Right ventricle myocardium inferior (tissue), 1 donor: ENCODE results near the gene TMEM184C. TPM values are rescaled to one million over a fixed set of nuclear protein-coding genes. Genes with fewer than 3 reads are reported as not detected.
A peak's percentile ranks its signal among the peaks of the same experiment; 100 is the strongest.

Source experiments
- ATAC-seq: fragments of 200-7000 bp; cut with Tn5 transposase; one replicate; pipeline ENCODE4 v1.9.1; 2020; ENCODE audit warnings: mild to moderate bottlenecking, moderate library complexity
- DNase-seq: peaks from one replicate; pipeline ENCODE4 v3.0.0; 2021; ENCODE audit errors: missing footprints
- intact Hi-C: fragments of 100-400 bp; cut with DNase I; formaldehyde crosslinking; loops from one replicate; pipeline ENCODE4 v1.11.0; 2022
- total RNA-seq: library from RNA; stranded (reverse); fragmentation: NEBNext Ultra II Directional; extraction: Animal tissue kit (Norgen Biotek cat#: 25700); gene quantifications from one replicate; pipeline ENCODE4 v1.2.1, GENCODE V29; 2021
- donor health status: DM: no; HTN: yes; CAD: no; lungs with severe emphysema.

The TMEM184C gene
- total RNA-seq, 1 donor from 2014 or later = 26.4 TPM

- ATAC-seq (no peak), DNase-seq (no peak)
- intact Hi-C loops = no loop called here
Observed at GRCh38 chr4:147704846-147705245, 87.6 kb downstream of the TMEM184C start.

DNA sequence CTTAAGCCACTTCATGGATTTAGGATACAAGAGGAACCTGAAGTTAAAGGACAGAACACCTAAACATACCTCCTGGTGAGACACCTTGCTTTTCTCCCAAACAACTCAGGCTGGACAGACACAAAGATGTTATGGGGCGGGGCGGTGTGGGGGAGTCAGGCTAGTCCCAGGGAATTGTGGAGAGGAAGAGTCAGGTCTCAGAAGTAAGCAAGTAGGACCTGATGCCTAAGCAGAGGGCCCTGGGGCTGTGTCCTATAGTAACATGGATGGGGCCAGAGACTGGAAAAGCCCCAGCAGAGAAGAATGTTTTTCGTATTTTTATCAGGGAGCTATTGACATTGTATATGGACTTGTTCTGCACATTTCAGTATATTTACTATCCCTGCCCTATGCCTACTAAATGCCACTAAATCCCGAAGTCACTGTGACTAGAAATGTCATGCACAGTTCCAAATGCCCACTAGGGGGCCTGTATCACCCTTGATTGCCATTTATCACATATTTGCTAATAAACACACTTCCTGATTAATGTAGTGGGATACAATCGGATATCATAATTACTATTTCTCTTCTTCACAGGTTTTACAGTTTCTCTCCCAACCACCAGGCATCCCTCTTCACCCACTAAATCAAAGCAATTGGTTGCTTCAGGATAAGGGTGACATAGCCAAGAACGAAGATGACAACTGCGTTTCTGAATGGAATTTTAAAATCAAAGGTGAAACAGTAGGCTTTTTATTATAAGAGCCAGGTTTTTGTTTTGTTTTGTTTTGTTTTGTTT lies 90.9 kb downstream of the TMEM184C start:
- ATAC-seq (peak; percentile 78), DNase-seq (no peak)
- intact Hi-C loops = loop anchor here (1.0 kb wide), 1 partner anchor 158 kb away; no protein-coding TSS in a partner anchor

GRCh38 chr4:147709999-147710398 lies 92.8 kb downstream of the TMEM184C start:
- intact Hi-C loops = no loop called here
- no peak for DNase-seq
- ATAC-seq = no peak

GRCh38 chr4:147714575-147715401 lies 97.6 kb downstream of the TMEM184C start:
- ATAC-seq (peak; percentile 62), DNase-seq (no peak)
- intact Hi-C loops = no loop called here

GRCh38 chr4:147717878-147718277 lies 100.7 kb downstream of the TMEM184C start:
- intact Hi-C loops = no loop called here
- no peak for DNase-seq
- no peak for ATAC-seq

Other genes with a start within 250 kb of the TMEM184C start
- 4.9 TPM for gene EDNRA, start 136.3 kb upstream of the TMEM184C start, total RNA-seq
- 4.2 TPM for gene PRMT9, start 66.8 kb downstream of the TMEM184C start, total RNA-seq
- gene ARHGAP10, start 114.7 kb downstream of the TMEM184C start, total RNA-seq = 71.8 TPM